Measurements from ENCODE around the gene ZBED5.
"Not testable (repeated sequence)": the region's sequence is repeated elsewhere in the genome, so short reads cannot be mapped to it uniquely, and the experiment has no call there.

The ZBED5 gene

GRCh38 chr11:10838083-10838482 is 19.8 kb downstream of the ZBED5 start:
- no peak for DNase-seq (ENCODE audit: low spot score)

GRCh38 chr11:10836884-10837283 is 21.0 kb downstream of the ZBED5 start:
- not testable (repeated sequence) for DNase-seq (ENCODE audit: low spot score)

- DNase-seq (ENCODE audit: low spot score): no peak
Measured at GRCh38 chr11:10829139-10829538, 28.7 kb downstream of the ZBED5 start.

- no peak for DNase-seq (ENCODE audit: low spot score)
Measured at GRCh38 chr11:10828402-10828801, 29.5 kb downstream of the ZBED5 start.

- no peak for DNase-seq (ENCODE audit: low spot score)
Measured at GRCh38 chr11:10824888-10825287, 33.0 kb downstream of the ZBED5 start.

- DNase-seq (ENCODE audit: low spot score): no peak
Measured at GRCh38 chr11:10823152-10823579, 34.7 kb downstream of the ZBED5 start.

GRCh38 chr11:10822491-10822890 is 35.4 kb downstream of the ZBED5 start:
- DNase-seq (ENCODE audit: low spot score): not testable (repeated sequence)

- DNase-seq (ENCODE audit: low spot score): no peak
Measured at GRCh38 chr11:10818594-10818993, 39.3 kb downstream of the ZBED5 start.

GRCh38 chr11:10813945-10814344 is 43.9 kb downstream of the ZBED5 start:
- DNase-seq (ENCODE audit: low spot score): no peak

GRCh38 chr11:10809373-10810160 is 48.3 kb downstream of the ZBED5 start:
- peak; percentile 76 for DNase-seq (ENCODE audit: low spot score)

GRCh38 chr11:10808553-10809372 is 49.1 kb downstream of the ZBED5 start, which contains the start of gene EIF4G2:
EIF4G2 (minus strand) TSS chr11:10808926.
- peak; percentile 99 for DNase-seq (ENCODE audit: low spot score)

- no peak for DNase-seq (ENCODE audit: low spot score)
Measured at GRCh38 chr11:10808235-10808552, 49.7 kb downstream of the ZBED5 start.

GRCh38 chr11:10807493-10808234 is 50.2 kb downstream of the ZBED5 start:
- DNase-seq (ENCODE audit: low spot score): no peak

GRCh38 chr11:10806206-10806605 is 51.6 kb downstream of the ZBED5 start:
- DNase-seq (ENCODE audit: low spot score): no peak

GRCh38 chr11:10805741-10806140 is 52.1 kb downstream of the ZBED5 start:
- DNase-seq (ENCODE audit: low spot score): no peak

- DNase-seq (ENCODE audit: low spot score): no peak
Measured at GRCh38 chr11:10803676-10804075, 54.2 kb downstream of the ZBED5 start.

All from cerebellar cortex (tissue), 1 donor.